Cardiac fibroblast (primary cell): ENCODE results near the gene SF3A2.

ENCODE experiments used
- DNase-seq, 2 donors: peaks; one replicate each; pipeline versions ENCODE4 v3.0.0 to v3.0.0-alpha.2; 2010; ENCODE audit warnings: low read depth in 2 of 2
- H3K4me3 ChIP-seq, 2 donors: replicated peaks in 1 of 2; 1 replicate in 1 of 2; 2 replicates in 1 of 2; pipeline ENCODE4 v1.5.1; 2011; ENCODE audit warnings: low read depth in 2 of 2, low read length in 2 of 2, mild to moderate bottlenecking in 2 of 2, moderate library complexity in 1 of 2
- TF ChIP-seq, protein P1 (sequence below): IDR thresholded peaks from one replicate; pipeline ENCODE4 v1.5.1; 2011; ENCODE audit warnings: low read depth, mild to moderate bottlenecking, low read length, inconsistent platforms

Gene SF3A2

DNA sequence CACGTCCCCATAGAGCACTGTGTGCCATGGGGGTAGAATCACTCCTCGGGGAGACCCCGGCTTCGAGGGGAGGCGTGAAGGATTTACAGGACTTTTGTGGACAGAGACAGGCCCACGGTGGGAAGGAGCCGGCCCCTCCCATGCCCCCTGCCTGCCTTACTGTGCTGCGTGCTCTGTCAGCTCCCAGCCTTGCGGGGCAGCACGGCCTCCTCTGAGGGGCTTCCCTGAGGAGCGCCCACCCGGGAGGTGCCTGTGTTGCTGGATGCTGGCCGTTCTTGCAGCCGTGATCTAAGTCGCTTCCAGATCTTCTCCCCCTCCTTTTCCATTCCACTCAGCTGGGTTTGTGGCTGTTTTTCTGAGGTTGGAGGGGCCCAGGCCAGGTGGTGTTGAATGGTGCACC lies 29.6 kb upstream of the SF3A2 start:
- DNase-seq, result no peak
- TF ChIP-seq, protein P1, sequence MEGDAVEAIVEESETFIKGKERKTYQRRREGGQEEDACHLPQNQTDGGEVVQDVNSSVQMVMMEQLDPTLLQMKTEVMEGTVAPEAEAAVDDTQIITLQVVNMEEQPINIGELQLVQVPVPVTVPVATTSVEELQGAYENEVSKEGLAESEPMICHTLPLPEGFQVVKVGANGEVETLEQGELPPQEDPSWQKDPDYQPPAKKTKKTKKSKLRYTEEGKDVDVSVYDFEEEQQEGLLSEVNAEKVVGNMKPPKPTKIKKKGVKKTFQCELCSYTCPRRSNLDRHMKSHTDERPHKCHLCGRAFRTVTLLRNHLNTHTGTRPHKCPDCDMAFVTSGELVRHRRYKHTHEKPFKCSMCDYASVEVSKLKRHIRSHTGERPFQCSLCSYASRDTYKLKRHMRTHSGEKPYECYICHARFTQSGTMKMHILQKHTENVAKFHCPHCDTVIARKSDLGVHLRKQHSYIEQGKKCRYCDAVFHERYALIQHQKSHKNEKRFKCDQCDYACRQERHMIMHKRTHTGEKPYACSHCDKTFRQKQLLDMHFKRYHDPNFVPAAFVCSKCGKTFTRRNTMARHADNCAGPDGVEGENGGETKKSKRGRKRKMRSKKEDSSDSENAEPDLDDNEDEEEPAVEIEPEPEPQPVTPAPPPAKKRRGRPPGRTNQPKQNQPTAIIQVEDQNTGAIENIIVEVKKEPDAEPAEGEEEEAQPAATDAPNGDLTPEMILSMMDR, result no peak
- no peak overlapping the region for H3K4me3 ChIP-seq

GRCh38 chr19:2207991-2208860 lies 28.4 kb upstream of the SF3A2 start:
- TF ChIP-seq, protein P1, result peak; percentile 22
- no peak overlapping the region for H3K4me3 ChIP-seq
- DNase-seq, result peak; percentile 71 to 84

GRCh38 chr19:2208975-2209374 lies 27.6 kb upstream of the SF3A2 start:
- peak in 1 of 2 donors; percentile 16 for DNase-seq
- H3K4me3 ChIP-seq, result no peak overlapping the region

DNA sequence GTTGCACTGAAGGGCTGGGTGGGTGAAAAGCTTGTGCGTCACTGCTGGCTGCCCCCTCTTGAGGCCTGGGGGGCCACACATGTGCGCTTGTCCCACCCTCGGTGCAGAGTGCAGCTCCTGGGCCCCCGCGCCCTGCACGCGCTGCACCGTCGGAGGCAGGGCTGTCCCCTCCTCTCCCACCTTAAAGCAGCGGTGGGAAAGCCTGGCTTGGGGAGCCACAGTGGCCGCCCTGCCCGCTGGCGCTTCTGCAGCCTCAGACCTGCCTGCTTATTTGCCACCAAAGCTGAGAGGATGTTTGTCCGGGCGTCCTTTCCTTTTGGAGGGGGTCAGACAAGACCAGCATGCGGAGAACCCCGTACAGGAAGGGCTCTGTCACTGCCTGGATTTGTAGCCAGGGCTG lies 27.2 kb upstream of the SF3A2 start:
- TF ChIP-seq, protein P1, result no peak
- H3K4me3 ChIP-seq, result no peak overlapping the region
- no peak for DNase-seq

More at GRCh38 chr19:2208975-2209374, 27.6 kb upstream of the SF3A2 start:
- TF ChIP-seq, protein P1, result no peak

DNA sequence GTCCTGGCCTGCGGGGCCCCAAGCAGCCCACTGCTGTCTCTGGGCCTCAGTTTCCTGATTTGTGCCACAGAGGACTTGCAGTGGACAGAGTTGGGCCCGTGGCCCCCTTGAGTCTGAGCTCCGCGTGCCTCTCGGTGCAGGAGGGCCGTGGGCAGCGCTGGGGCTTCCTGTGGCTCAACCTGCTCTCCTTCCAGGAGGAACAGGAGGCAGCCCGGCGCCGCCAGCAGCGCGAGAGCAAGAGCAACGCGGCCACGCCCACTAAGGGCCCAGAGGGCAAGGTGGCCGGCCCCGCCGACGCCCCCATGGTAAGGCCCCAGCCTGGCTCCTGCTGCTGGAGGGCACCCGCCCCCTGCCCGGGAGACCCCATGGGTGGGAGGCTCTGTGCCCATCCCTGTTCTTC lies 26.4 kb upstream of the SF3A2 start:
- DNase-seq, result no peak
- TF ChIP-seq, protein P1, result no peak
- H3K4me3 ChIP-seq, result no peak overlapping the region

GRCh38 chr19:2210987-2211740 lies 25.5 kb upstream of the SF3A2 start:
- DNase-seq, result no peak
- TF ChIP-seq, protein P1, result no peak
- H3K4me3 ChIP-seq, result no peak overlapping the region
